Measurements from ENCODE around the gene PIEZO2.
"Not testable (repeated sequence)": the region's sequence is repeated elsewhere in the genome, so short reads cannot be mapped to it uniquely, and the experiment has no call there.

The PIEZO2 gene

GRCh38 chr18:10928011-10928771, 221.2 kb downstream of the PIEZO2 start:
- in situ Hi-C loops (cut with HindIII; ENCODE audit: low pct_unique_long_range_greater_than_20kb, low sequenced_read_pairs) = no loop called here

GRCh38 chr18:10927286-10927992, 221.9 kb downstream of the PIEZO2 start:
- no peak for DNase-seq (ENCODE audit: low read depth in 1 of 2, low spot score in 1 of 2)
- no peak for TF ChIP-seq JUND (IDR thresholded peaks at IDR 0.05; ENCODE audit: low read depth)
- in situ Hi-C loops (cut with HindIII; ENCODE audit: low pct_unique_long_range_greater_than_20kb, low sequenced_read_pairs) = no loop called here

More at GRCh38 chr18:10928011-10928771, 221.2 kb downstream of the PIEZO2 start:
- TF ChIP-seq JUND (IDR thresholded peaks at IDR 0.05; ENCODE audit: low read depth) = no peak
- DNase-seq (ENCODE audit: low read depth in 1 of 2, low spot score in 1 of 2) = no peak

- DNase-seq (ENCODE audit: low read depth in 1 of 2, low spot score in 1 of 2) = no peak
- TF ChIP-seq JUND (IDR thresholded peaks at IDR 0.05; ENCODE audit: low read depth) = no peak
- in situ Hi-C loops (cut with HindIII; ENCODE audit: low pct_unique_long_range_greater_than_20kb, low sequenced_read_pairs) = no loop called here
These were observed 222.7 kb downstream of the PIEZO2 start for GRCh38 chr18:10926621-10927161.

- in situ Hi-C loops (cut with HindIII; ENCODE audit: low pct_unique_long_range_greater_than_20kb, low sequenced_read_pairs) = no loop called here
- TF ChIP-seq JUND (IDR thresholded peaks at IDR 0.05; ENCODE audit: low read depth) = no peak
- DNase-seq (ENCODE audit: low read depth in 1 of 2, low spot score in 1 of 2) = no peak
These were observed 225.1 kb downstream of the PIEZO2 start for GRCh38 chr18:10924290-10924689.

DNA sequence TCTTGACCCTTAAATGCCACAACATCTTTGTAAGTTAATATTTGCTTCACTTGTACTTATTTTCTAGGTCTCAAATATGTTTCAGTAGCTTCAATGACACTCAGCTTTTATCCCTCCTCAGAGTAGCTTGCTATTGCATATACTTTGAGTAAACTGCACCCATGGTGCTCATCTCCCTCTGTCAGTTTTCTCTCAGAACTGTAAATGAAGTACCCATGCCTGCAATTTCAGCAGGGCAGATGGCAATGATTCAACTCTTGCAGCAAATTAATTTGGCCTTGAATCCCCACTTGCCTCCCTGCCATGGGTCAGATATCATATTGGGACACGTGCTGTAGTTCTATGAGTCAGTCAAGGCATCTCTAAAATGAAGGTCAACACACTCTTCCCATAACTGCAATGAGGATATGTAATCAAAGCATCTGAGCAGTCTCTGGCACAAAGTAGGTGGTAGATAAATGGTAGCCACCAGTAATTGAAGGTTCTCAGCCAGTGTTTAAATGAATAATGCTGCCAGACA, 225.8 kb downstream of the PIEZO2 start:
- in situ Hi-C loops (cut with HindIII; ENCODE audit: low pct_unique_long_range_greater_than_20kb, low sequenced_read_pairs) = no loop called here
- no peak for TF ChIP-seq JUND (IDR thresholded peaks at IDR 0.05; ENCODE audit: low read depth)
- no peak for DNase-seq (ENCODE audit: low read depth in 1 of 2, low spot score in 1 of 2)

- TF ChIP-seq JUND (IDR thresholded peaks at IDR 0.05; ENCODE audit: low read depth) = no peak
- in situ Hi-C loops (cut with HindIII; ENCODE audit: low pct_unique_long_range_greater_than_20kb, low sequenced_read_pairs) = no loop called here
- DNase-seq (ENCODE audit: low read depth in 1 of 2, low spot score in 1 of 2) = no peak
These were observed 226.2 kb downstream of the PIEZO2 start for GRCh38 chr18:10923141-10923540.

- in situ Hi-C loops (cut with HindIII; ENCODE audit: low pct_unique_long_range_greater_than_20kb, low sequenced_read_pairs) = not testable (repeated sequence)
These were observed 226.7 kb downstream of the PIEZO2 start for GRCh38 chr18:10922712-10923111.

DNA sequence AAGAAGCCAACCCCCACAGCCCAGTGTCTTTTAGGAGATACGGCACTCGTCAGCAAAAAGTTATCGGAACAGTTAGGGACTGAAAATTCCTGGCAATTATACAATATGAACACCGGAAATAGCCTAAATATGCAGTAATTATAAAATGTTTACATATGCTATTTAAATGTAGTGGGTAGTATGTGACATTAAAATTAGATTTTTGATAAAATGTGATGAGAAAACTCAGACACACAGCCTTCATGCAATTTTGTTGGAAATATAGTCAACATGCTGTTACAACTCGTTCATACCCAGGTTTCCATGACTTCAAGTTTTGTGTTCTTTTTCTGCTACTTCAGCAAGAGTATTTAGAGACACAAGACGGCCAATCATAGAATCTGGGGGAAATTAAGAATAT, 229.1 kb downstream of the PIEZO2 start:
- DNase-seq (ENCODE audit: low read depth in 1 of 2, low spot score in 1 of 2); in situ Hi-C loops (cut with HindIII; ENCODE audit: low pct_unique_long_range_greater_than_20kb, low sequenced_read_pairs): not testable (repeated sequence)

More at GRCh38 chr18:10922712-10923111, 226.7 kb downstream of the PIEZO2 start:
- DNase-seq (ENCODE audit: low read depth in 1 of 2, low spot score in 1 of 2) = not testable (repeated sequence)

- TF ChIP-seq JUND (IDR thresholded peaks at IDR 0.05; ENCODE audit: low read depth) = no peak
- in situ Hi-C loops (cut with HindIII; ENCODE audit: low pct_unique_long_range_greater_than_20kb, low sequenced_read_pairs) = no loop called here
- DNase-seq (ENCODE audit: low read depth in 1 of 2, low spot score in 1 of 2) = no peak
These were observed 229.5 kb downstream of the PIEZO2 start for GRCh38 chr18:10919851-10920250.

DNA sequence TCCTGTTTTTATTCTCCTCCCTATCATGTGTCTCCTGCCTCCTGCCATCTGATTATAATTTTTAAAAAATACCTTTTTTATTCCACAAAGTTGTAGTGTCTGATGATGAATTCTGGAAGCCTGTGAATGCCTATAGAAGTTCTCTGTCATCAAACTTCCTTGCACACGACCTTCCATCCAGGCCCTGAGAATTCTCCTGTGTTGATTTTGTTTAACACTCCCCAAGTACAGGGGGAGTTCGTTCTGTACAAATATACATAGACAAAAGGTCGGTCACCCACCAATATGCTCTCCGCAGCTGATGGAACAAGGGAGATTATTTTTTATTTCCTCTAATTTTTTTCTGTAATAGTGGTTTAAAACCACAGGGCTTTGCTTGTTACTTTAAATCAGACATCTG, 232.5 kb downstream of the PIEZO2 start:
- DNase-seq (ENCODE audit: low read depth in 1 of 2, low spot score in 1 of 2) = no peak
- no peak for TF ChIP-seq JUND (IDR thresholded peaks at IDR 0.05; ENCODE audit: low read depth)
- in situ Hi-C loops (cut with HindIII; ENCODE audit: low pct_unique_long_range_greater_than_20kb, low sequenced_read_pairs) = no loop called here

DNA sequence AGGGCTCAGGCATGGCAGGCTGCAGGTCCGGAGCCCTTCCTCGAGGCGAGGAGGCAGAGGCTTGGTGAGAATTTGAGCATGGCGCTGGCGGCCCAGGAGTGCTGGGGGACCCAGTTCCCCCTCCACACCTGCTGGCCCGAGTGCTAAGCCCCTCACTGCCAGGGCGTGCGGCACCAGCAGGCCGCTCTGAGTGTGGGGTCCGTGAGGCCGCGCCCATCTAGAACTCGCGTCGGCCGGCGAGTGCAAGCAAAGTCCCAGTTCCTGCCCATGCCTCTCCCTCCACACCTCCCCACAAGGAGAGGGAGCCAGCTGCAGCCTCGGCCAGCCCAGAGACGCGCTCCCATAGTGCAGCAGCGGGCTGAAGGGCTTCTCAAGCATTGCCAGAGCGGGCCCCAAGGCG, 233.0 kb downstream of the PIEZO2 start:
- in situ Hi-C loops (cut with HindIII; ENCODE audit: low pct_unique_long_range_greater_than_20kb, low sequenced_read_pairs) = no loop called here
- no peak for DNase-seq (ENCODE audit: low read depth in 1 of 2, low spot score in 1 of 2)
- no peak for TF ChIP-seq JUND (IDR thresholded peaks at IDR 0.05; ENCODE audit: low read depth)

DNA sequence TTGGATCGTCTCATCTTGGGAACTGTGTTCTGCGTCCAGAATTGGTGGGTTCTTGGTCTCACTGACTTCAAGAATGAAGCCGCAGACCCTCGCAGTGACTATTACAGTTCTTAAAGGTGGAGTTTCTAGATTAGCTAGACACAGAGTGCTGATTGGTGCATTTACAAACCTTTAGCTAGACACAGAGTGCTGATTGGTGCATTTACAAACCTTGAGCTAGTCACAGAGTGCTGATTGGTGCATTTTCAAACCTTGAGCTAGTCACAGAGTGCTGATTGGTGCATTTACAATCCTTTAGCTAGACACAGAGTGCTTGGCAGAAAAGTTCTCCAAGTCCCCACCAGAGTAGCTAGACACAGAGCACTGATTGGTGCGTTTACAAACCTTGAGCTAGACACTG, 233.6 kb downstream of the PIEZO2 start:
- DNase-seq (ENCODE audit: low read depth in 1 of 2, low spot score in 1 of 2); in situ Hi-C loops (cut with HindIII; ENCODE audit: low pct_unique_long_range_greater_than_20kb, low sequenced_read_pairs): not testable (repeated sequence)

- DNase-seq (ENCODE audit: low read depth in 1 of 2, low spot score in 1 of 2); in situ Hi-C loops (cut with HindIII; ENCODE audit: low pct_unique_long_range_greater_than_20kb, low sequenced_read_pairs): not testable (repeated sequence)
These were observed 234.8 kb downstream of the PIEZO2 start for GRCh38 chr18:10914610-10915009.
